ENCODE data around the gene MLX. TPM values are rescaled to one million over a fixed set of nuclear protein-coding genes. Genes with fewer than 3 reads are reported as not detected.

The MLX gene
- total RNA-seq, 4 donors from 2014 or later, result 37.8 to 43.2 (median 39.3) TPM

GRCh38 chr17:42531455-42532354, 35.2 kb upstream of the MLX start:
- TF ChIP-seq POLR2A (IDR thresholded peaks at IDR 0.05) (no peak), CTCF (IDR thresholded peaks at IDR 0.05) (peak in 1 of 3 donors; percentile 46)
- DNase-seq (ENCODE audit: low spot score in 2 of 2), result no peak
- WGBS, 2 donors, result 12 to 17% methylated on average over 40 to 58 of the region's 60 CpGs
- intact Hi-C loops (cut with DNase I; ENCODE audit: low total_unique reads), result no loop called here
- peak overlapping the region; percentile 25 for H3K4me3 ChIP-seq (ENCODE audit: low read depth, poor library complexity, severe bottlenecking)

GRCh38 chr17:42535155-42536047, 31.5 kb upstream of the MLX start:
- TF ChIP-seq CTCF (IDR thresholded peaks at IDR 0.05) (no peak), POLR2A (IDR thresholded peaks at IDR 0.05) (no peak)
- peak overlapping the region; percentile 62 for H3K4me3 ChIP-seq (ENCODE audit: low read depth, poor library complexity, severe bottlenecking)
- WGBS, 2 donors, result 36 to 42% methylated on average over 26 of the region's 26 CpGs
- DNase-seq (ENCODE audit: low spot score in 2 of 2), result no peak
- intact Hi-C loops (cut with DNase I; ENCODE audit: low total_unique reads), result no loop called here

- peak within 1 kb of the TSS; percentile 62 for H3K4me3 ChIP-seq (ENCODE audit: low read depth, poor library complexity, severe bottlenecking)
- 0 to 2% methylated on average over 6 to 12 of the region's 40 CpGs for WGBS, 2 donors
- DNase-seq (ENCODE audit: low spot score in 2 of 2), result peak; percentile 95 to 100
- intact Hi-C loops (cut with DNase I; ENCODE audit: low total_unique reads), result no loop called here
- TF ChIP-seq POLR2A (IDR thresholded peaks at IDR 0.05), result no peak
- no peak for TF ChIP-seq CTCF (IDR thresholded peaks at IDR 0.05)
These were observed 30.9 kb upstream of the MLX start, which contains the start of gene NAGLU for GRCh38 chr17:42536048-42536371. NAGLU (plus strand) TSS chr17:42536241; CDS start chr17:42536273, 32 bp downstream.

GRCh38 chr17:42536372-42537155, 30.3 kb upstream of the MLX start:
- DNase-seq (ENCODE audit: low spot score in 2 of 2), result peak; percentile 63 to 96
- WGBS, 2 donors, result 0 to 2% methylated on average over 5 to 51 of the region's 65 CpGs
- TF ChIP-seq POLR2A (IDR thresholded peaks at IDR 0.05) (no peak), CTCF (IDR thresholded peaks at IDR 0.05) (no peak)
- intact Hi-C loops (cut with DNase I; ENCODE audit: low total_unique reads), result no loop called here
- H3K4me3 ChIP-seq (ENCODE audit: low read depth, poor library complexity, severe bottlenecking), result peak overlapping the region; percentile 62

GRCh38 chr17:42537156-42537805, 29.6 kb upstream of the MLX start:
- DNase-seq (ENCODE audit: low spot score in 2 of 2), result no peak

More at GRCh38 chr17:42537156-42537805, 29.6 kb upstream of the MLX start:
- intact Hi-C loops (cut with DNase I; ENCODE audit: low total_unique reads), result no loop called here
- WGBS, 2 donors, result 77 to 81% methylated on average over 21 to 25 of the region's 31 CpGs
- no peak overlapping the region for H3K4me3 ChIP-seq (ENCODE audit: low read depth, poor library complexity, severe bottlenecking)
- TF ChIP-seq POLR2A (IDR thresholded peaks at IDR 0.05), result no peak
- TF ChIP-seq CTCF (IDR thresholded peaks at IDR 0.05), result no peak
